Neural crest cell (in vitro differentiated cells): Measurements from ENCODE around the gene PLEKHG4. TPM values are rescaled to one million over a fixed set of nuclear protein-coding genes. Genes with fewer than 3 reads are reported as not detected.
A peak's percentile ranks its signal among the peaks of the same experiment; 100 is the strongest.

Experiments
- DNase-seq: peaks from one replicate; pipeline ENCODE4 v3.0.0; 2021; ENCODE audit warnings: low read depth, mixed read lengths, low spot score
- H3K27ac Mint-ChIP-seq: one replicate; pipeline ENCODE4 v1.8.0; 2021; ENCODE audit warnings: mild to moderate bottlenecking, mixed read lengths; ENCODE audit not compliant: unreplicated experiment
- H3K27me3 Mint-ChIP-seq: 2 replicates; pipeline ENCODE4 v1.8.0; 2021; ENCODE audit warnings: low read depth, mild to moderate bottlenecking, mixed read lengths
- H3K36me3 Mint-ChIP-seq: 2 replicates; pipeline ENCODE4 v1.8.0; 2021; ENCODE audit warnings: low read depth, mild to moderate bottlenecking, mixed read lengths
- H3K4me1 Mint-ChIP-seq: 2 replicates; pipeline ENCODE4 v1.8.0; 2021; ENCODE audit warnings: mixed read lengths
- H3K4me3 Mint-ChIP-seq: one replicate; pipeline ENCODE4 v1.8.0; 2021; ENCODE audit warnings: mild to moderate bottlenecking, mixed read lengths
- H3K9me3 Mint-ChIP-seq: 2 replicates; pipeline ENCODE4 v1.8.0; 2021; ENCODE audit warnings: mixed read lengths
- total RNA-seq: library from RNA; stranded (reverse); gene quantifications from 2 replicates; pipeline ENCODE4 v1.2.1, GENCODE V29; 2021
- TF ChIP-seq, protein P1 (sequence below): fragments of 200-600 bp; sonication (generic); conservative IDR thresholded peaks from 2 replicates; pipeline ENCODE4 v1.5.0; 2021; ENCODE audit warnings: antibody characterized with exemption, mild to moderate bottlenecking

Gene PLEKHG4
- total RNA-seq, 1 donor from 2014 or later, result 4.0 TPM

GRCh38 chr16:67244387-67245185 lies 34.7 kb upstream of the PLEKHG4 start:
- Mint-ChIP-seq H3K4me1 (peaks cover 31% of the 10 kb centered on the region), H3K27me3 (peaks cover 19% of the 10 kb centered on the region), H3K36me3 (no peaks in the 10 kb centered on the region), H3K27ac (no peak overlapping the region), H3K4me3 (peak overlapping the region; percentile 85), H3K9me3 (no peaks in the 10 kb centered on the region)
- TF ChIP-seq, protein P1, sequence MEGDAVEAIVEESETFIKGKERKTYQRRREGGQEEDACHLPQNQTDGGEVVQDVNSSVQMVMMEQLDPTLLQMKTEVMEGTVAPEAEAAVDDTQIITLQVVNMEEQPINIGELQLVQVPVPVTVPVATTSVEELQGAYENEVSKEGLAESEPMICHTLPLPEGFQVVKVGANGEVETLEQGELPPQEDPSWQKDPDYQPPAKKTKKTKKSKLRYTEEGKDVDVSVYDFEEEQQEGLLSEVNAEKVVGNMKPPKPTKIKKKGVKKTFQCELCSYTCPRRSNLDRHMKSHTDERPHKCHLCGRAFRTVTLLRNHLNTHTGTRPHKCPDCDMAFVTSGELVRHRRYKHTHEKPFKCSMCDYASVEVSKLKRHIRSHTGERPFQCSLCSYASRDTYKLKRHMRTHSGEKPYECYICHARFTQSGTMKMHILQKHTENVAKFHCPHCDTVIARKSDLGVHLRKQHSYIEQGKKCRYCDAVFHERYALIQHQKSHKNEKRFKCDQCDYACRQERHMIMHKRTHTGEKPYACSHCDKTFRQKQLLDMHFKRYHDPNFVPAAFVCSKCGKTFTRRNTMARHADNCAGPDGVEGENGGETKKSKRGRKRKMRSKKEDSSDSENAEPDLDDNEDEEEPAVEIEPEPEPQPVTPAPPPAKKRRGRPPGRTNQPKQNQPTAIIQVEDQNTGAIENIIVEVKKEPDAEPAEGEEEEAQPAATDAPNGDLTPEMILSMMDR, result no peak
- no peak for DNase-seq

DNA sequence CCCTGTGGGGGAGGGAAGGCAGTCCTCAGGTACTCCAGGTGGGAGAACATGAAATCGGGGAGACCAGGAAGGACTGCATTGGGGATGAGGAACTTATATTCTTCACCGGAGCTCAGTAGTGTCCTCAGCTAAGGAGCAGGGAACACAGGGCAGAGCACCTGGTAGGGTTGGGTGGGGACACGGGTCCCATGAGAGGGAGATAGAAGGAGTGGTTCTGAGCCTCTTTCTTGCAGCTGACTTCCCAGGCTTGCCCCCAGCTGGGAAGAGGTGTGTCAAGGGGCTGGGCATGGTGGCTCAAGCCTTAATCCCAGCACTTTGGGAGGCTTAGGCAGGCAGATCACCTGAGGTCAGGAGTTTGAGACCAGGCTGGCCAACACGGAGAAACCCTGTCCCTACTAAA lies 34.1 kb upstream of the PLEKHG4 start:
- DNase-seq, result no peak
- H3K27ac Mint-ChIP-seq, result no peak overlapping the region
- no peaks in the 10 kb centered on the region for H3K36me3 Mint-ChIP-seq
- peaks cover 25% of the 10 kb centered on the region for H3K27me3 Mint-ChIP-seq
- TF ChIP-seq, protein P1, result no peak
- H3K9me3 Mint-ChIP-seq, result no peaks in the 10 kb centered on the region
- peaks cover 37% of the 10 kb centered on the region for H3K4me1 Mint-ChIP-seq
- peak overlapping the region; percentile 85 for H3K4me3 Mint-ChIP-seq

- Mint-ChIP-seq H3K27ac (no peak overlapping the region), H3K4me3 (peak overlapping the region; percentile 85), H3K36me3 (no peaks in the 10 kb centered on the region), H3K27me3 (peaks cover 30% of the 10 kb centered on the region), H3K9me3 (no peaks in the 10 kb centered on the region), H3K4me1 (peaks cover 39% of the 10 kb centered on the region)
- TF ChIP-seq, protein P1, result no peak
- no peak for DNase-seq
Observed at GRCh38 chr16:67245674-67246080, 33.7 kb upstream of the PLEKHG4 start.

DNA sequence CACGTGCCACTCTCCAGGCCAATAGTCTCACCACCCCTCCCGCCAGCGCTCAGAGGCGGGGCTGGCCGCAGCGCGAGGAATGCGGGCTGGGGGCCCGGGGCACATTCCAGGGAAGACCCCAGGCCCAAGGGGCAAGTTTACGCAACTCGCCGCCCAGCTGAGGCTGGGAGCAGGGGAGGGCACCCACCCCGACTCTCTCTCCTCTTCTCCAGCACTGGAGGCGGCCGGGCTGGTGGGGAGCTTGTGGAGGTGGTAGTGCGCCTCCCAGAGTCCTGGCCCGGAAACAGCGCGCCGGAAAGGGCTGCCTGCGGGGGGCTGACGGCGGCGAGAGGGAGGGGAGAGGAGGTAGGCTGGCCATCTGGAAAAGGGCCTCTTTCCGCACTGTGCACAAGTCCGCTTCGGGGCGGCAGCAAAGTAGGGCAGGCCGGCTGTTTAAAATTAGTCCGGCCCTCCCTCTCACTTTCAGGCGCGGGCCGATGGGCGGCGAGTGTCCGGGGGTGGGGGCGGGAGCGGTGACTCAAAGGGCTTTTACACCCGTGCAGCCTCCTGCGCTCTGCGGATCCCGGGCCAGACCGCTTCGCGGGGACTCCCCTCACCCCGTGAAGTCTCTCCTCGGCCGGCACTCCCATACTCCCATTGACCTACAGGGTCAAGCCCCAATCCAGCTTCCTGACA lies 33.1 kb upstream of the PLEKHG4 start:
- Mint-ChIP-seq H3K27me3 (peaks cover 34% of the 10 kb centered on the region), H3K36me3 (no peaks in the 10 kb centered on the region), H3K4me3 (peak overlapping the region; percentile 85), H3K4me1 (peaks cover 38% of the 10 kb centered on the region), H3K9me3 (no peaks in the 10 kb centered on the region), H3K27ac (no peak overlapping the region)
- peak; percentile 82 for DNase-seq
- TF ChIP-seq, protein P1, result peak; percentile 41

GRCh38 chr16:67246756-67247191 lies 32.6 kb upstream of the PLEKHG4 start:
- no peaks in the 10 kb centered on the region for H3K9me3 Mint-ChIP-seq
- TF ChIP-seq, protein P1, result no peak
- H3K36me3 Mint-ChIP-seq, result no peaks in the 10 kb centered on the region
- peaks cover 34% of the 10 kb centered on the region for H3K4me1 Mint-ChIP-seq
- peaks cover 37% of the 10 kb centered on the region for H3K27me3 Mint-ChIP-seq
- DNase-seq, result no peak
- no peak overlapping the region for H3K27ac Mint-ChIP-seq
- H3K4me3 Mint-ChIP-seq, result peak overlapping the region; percentile 85
